ENCODE data around the gene RAP1GAP2.

DNA sequence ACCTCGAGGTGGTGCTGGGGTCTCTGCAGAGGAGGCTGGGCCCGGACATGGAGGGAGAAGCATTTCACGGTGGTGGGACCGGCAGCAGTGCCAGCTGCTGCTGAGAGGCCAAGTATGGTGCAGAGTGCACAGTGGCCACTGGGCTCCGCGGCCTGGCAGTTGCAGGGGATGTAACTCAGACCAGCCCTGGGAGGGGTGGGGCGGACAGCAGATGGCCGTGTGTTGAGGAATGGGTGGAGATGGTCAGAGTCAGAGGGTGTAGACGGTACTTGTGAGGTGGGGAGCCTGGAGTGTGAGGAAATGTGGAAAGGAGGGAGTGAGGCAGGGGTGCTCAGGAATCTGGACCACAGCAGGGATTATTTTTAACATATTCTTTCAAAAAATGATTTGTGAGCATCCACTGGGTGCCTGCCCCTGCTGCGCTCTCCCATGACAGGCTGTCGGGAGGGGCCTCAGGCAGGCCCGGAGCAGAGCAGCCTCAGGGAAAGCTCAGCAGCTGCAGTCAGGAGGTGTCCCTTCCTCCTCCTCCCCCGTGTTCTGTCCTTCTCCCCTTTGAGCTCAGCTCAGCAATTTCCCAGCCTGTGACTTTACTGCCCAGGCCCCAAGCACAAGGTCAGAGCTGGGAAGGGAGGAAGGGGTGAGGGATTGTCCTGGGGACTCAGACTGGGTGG, 113.1 kb downstream of the RAP1GAP2 start:
- TF ChIP-seq EP300 (IDR thresholded peaks at IDR 0.05): no peak
- TF ChIP-seq, protein P1, sequence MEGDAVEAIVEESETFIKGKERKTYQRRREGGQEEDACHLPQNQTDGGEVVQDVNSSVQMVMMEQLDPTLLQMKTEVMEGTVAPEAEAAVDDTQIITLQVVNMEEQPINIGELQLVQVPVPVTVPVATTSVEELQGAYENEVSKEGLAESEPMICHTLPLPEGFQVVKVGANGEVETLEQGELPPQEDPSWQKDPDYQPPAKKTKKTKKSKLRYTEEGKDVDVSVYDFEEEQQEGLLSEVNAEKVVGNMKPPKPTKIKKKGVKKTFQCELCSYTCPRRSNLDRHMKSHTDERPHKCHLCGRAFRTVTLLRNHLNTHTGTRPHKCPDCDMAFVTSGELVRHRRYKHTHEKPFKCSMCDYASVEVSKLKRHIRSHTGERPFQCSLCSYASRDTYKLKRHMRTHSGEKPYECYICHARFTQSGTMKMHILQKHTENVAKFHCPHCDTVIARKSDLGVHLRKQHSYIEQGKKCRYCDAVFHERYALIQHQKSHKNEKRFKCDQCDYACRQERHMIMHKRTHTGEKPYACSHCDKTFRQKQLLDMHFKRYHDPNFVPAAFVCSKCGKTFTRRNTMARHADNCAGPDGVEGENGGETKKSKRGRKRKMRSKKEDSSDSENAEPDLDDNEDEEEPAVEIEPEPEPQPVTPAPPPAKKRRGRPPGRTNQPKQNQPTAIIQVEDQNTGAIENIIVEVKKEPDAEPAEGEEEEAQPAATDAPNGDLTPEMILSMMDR (IDR thresholded peaks at IDR 0.05): no peak

Measured in sigmoid colon (tissue), 4 donors.